ENCODE data around the gene TRMT2A.

TRMT2A gene

DNA sequence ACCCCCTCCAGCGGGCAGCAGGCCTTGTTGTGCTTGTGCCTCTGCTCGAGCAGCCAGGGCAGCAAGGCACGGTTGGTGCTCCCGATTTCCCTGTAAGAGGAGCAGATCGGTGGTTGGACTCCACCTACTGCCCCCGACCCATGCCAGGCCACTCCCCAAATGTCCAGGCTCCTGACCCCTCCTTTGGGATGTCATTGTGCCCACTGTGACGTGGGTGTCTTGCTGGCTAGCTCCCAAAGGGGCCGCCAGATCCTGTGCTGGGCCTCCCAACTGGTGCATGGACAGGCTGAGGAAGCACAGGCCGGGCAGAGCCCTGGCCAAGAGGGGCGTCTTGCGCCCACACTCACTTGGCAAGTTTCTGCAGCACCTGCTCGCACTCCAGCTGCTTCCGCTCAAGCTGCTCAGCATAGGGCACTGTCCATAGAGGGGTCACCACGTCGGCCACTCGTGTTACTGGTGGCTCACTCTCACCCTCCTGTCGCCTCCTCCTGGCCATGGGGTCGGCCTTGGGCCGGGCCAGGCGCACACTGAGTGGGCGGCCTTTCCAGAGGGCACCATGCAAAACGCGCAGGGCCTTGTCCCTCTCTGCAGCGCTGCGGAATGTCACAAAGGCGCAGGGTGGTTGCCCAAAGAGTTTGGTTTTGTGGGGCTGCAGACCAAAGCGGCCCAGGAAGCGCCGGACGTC, 1.2 kb downstream of the TRMT2A start, which contains the start of gene RANBP1:
RANBP1 (plus strand) TSS at position 414 of the 685 bp plus-strand sequence; CDS start at position 495, 81 bp downstream.
- Histone ChIP-seq H3K9me3 (ENCODE audit: low read length) (no peaks in the 10 kb centered on the region), H2AFZ (ENCODE audit: low read depth, low read length) (no peak within 1 kb of the TSS), H3K4me3 (ENCODE audit: low read length) (peak within 1 kb of the TSS; percentile 77), H3K27me3 (ENCODE audit: insufficient read depth, low read length) (no peaks in the 10 kb centered on the region), H3K4me1 (ENCODE audit: insufficient read depth, low read length) (peaks cover 23% of the 10 kb centered on the region), H3K36me3 (ENCODE audit: insufficient read depth, low read length) (peaks cover 62% of the 10 kb centered on the region)

DNA sequence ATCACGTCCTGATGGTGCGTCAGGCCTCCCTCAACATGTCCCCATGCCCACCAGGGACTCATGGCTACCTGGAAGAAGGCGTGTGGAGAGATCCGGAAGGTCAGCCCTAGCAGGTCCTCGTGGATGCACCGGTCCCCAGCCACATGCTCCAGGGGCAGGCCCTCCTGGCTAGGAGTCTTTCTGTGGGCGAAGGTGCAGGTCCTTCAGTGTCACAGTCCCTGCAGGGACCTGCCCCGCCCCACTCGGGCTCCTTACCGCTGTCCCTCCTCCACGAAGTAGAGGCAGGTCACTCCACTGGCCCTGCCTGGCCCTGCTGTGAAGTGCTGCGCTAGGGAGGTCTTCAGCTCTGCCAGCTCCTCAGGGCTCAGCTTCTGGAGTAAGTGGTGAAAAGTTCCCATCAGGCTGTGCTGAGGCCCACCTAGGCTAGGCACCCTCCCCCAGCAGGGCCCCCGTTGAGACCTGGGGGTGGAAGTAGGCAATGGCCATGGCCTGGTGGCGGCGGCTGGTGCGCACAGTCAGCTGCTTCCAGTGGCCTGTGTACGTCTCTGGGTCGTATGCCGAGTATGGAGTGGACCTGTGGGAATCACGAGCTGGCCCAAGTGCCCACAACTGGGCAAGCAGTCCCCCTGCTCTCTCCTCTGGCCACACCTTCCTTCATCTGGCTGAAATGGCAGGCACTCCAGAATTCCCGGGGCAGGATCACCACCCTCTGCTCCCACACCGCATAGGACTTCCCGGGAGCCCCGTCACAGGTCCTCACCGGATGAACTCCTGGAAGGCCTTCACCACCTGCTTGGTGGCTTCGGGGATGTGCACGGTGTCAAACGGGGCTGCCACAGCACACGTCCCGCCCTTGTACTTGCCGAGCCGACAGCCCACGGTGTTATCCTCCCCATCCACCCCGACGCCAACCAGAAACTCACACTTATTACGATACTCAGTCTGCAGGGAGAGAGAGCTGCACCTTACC, 2.2 kb downstream of the TRMT2A start:
- H3K36me3 ChIP-seq (ENCODE audit: insufficient read depth, low read length): peaks cover 63% of the 10 kb centered on the region
- H3K27me3 ChIP-seq (ENCODE audit: insufficient read depth, low read length): no peaks in the 10 kb centered on the region
- H3K9me3 ChIP-seq (ENCODE audit: low read length): no peaks in the 10 kb centered on the region
- peaks cover 23% of the 10 kb centered on the region for H3K4me1 ChIP-seq (ENCODE audit: insufficient read depth, low read length)
- no peak overlapping the region for H3K4me3 ChIP-seq (ENCODE audit: low read length)
- no peak overlapping the region for H2AFZ ChIP-seq (ENCODE audit: low read depth, low read length)

DNA sequence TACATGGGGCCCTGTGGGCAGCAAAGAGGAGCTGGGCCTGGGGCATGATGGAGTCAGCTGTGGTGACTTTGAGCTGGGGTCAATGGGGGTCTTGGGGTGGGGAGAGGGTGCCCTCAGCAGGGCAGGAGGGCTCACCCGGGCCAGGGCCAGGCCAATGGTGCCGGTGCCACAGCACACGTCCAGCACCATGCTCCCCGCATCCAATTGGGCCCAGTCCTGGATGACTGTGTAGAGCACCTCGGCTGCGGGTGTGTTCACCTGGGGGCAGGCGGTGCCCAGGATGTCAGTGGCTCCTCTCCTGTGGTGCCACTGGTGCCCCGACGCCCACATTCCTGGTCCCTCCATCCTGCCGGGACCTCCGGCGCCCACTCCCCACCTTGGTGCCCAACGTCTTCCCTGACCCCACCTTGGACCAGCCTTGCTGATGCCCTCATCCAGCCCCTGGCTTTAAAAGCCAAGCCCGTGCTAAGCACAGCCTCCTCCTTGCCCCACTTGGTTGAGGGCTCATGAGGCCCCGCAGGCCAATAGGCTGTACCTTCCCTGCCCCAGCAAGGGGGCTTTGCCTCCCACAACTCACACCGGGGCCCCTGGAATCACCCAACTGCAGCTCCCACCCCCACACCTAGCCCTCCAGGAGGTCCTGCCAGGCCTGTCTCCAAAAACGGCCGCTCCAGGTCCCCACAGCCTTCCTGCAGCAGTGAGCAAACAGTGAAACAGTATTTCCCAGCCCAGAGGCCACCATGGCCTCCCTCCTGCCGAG, 3.3 kb downstream of the TRMT2A start:
- no peaks in the 10 kb centered on the region for H3K27me3 ChIP-seq (ENCODE audit: insufficient read depth, low read length)
- H3K36me3 ChIP-seq (ENCODE audit: insufficient read depth, low read length): peaks cover 65% of the 10 kb centered on the region
- H2AFZ ChIP-seq (ENCODE audit: low read depth, low read length): no peak overlapping the region
- no peak overlapping the region for H3K4me3 ChIP-seq (ENCODE audit: low read length)
- no peaks in the 10 kb centered on the region for H3K9me3 ChIP-seq (ENCODE audit: low read length)
- H3K4me1 ChIP-seq (ENCODE audit: insufficient read depth, low read length): peaks cover 18% of the 10 kb centered on the region

- H3K4me3 ChIP-seq (ENCODE audit: low read length): no peak overlapping the region
- peaks cover 70% of the 10 kb centered on the region for H3K36me3 ChIP-seq (ENCODE audit: insufficient read depth, low read length)
- peaks cover 11% of the 10 kb centered on the region for H3K4me1 ChIP-seq (ENCODE audit: insufficient read depth, low read length)
- H3K27me3 ChIP-seq (ENCODE audit: insufficient read depth, low read length): no peaks in the 10 kb centered on the region
- H2AFZ ChIP-seq (ENCODE audit: low read depth, low read length): no peak overlapping the region
- no peaks in the 10 kb centered on the region for H3K9me3 ChIP-seq (ENCODE audit: low read length)
Observed at GRCh38 chr22:20112623-20113511, 4.2 kb downstream of the TRMT2A start.

GRCh38 chr22:20111689-20112622, 5.1 kb downstream of the TRMT2A start:
- Histone ChIP-seq H3K4me3 (ENCODE audit: low read length) (no peak overlapping the region), H3K36me3 (ENCODE audit: insufficient read depth, low read length) (peaks cover 79% of the 10 kb centered on the region), H3K4me1 (ENCODE audit: insufficient read depth, low read length) (peaks cover 11% of the 10 kb centered on the region), H2AFZ (ENCODE audit: low read depth, low read length) (no peak overlapping the region), H3K9me3 (ENCODE audit: low read length) (no peaks in the 10 kb centered on the region), H3K27me3 (ENCODE audit: insufficient read depth, low read length) (no peaks in the 10 kb centered on the region)

- Histone ChIP-seq H3K9me3 (ENCODE audit: low read length) (no peaks in the 10 kb centered on the region), H3K4me1 (ENCODE audit: insufficient read depth, low read length) (peaks cover 7% of the 10 kb centered on the region), H2AFZ (ENCODE audit: low read depth, low read length) (no peak overlapping the region), H3K36me3 (ENCODE audit: insufficient read depth, low read length) (peaks cover 87% of the 10 kb centered on the region), H3K27me3 (ENCODE audit: insufficient read depth, low read length) (no peaks in the 10 kb centered on the region), H3K4me3 (ENCODE audit: low read length) (no peak overlapping the region)
Observed at GRCh38 chr22:20111045-20111688, 5.9 kb downstream of the TRMT2A start.

- H3K27me3 ChIP-seq (ENCODE audit: insufficient read depth, low read length): no peaks in the 10 kb centered on the region
- H3K4me1 ChIP-seq (ENCODE audit: insufficient read depth, low read length): peaks cover under 1% of the 10 kb centered on the region
- H3K36me3 ChIP-seq (ENCODE audit: insufficient read depth, low read length): peaks cover 90% of the 10 kb centered on the region
- H3K4me3 ChIP-seq (ENCODE audit: low read length): no peak overlapping the region
- H2AFZ ChIP-seq (ENCODE audit: low read depth, low read length): no peak overlapping the region
- no peaks in the 10 kb centered on the region for H3K9me3 ChIP-seq (ENCODE audit: low read length)
Observed at GRCh38 chr22:20110359-20110985, 6.6 kb downstream of the TRMT2A start.

GRCh38 chr22:20109411-20110358, 7.3 kb downstream of the TRMT2A start:
- H3K27me3 ChIP-seq (ENCODE audit: insufficient read depth, low read length): no peaks in the 10 kb centered on the region
- no peak overlapping the region for H2AFZ ChIP-seq (ENCODE audit: low read depth, low read length)
- no peaks in the 10 kb centered on the region for H3K4me1 ChIP-seq (ENCODE audit: insufficient read depth, low read length)
- H3K36me3 ChIP-seq (ENCODE audit: insufficient read depth, low read length): peaks cover 91% of the 10 kb centered on the region
- H3K9me3 ChIP-seq (ENCODE audit: low read length): no peaks in the 10 kb centered on the region
- H3K4me3 ChIP-seq (ENCODE audit: low read length): no peak overlapping the region

- no peaks in the 10 kb centered on the region for H3K4me1 ChIP-seq (ENCODE audit: insufficient read depth, low read length)
- no peak overlapping the region for H2AFZ ChIP-seq (ENCODE audit: low read depth, low read length)
- H3K9me3 ChIP-seq (ENCODE audit: low read length): no peaks in the 10 kb centered on the region
- no peaks in the 10 kb centered on the region for H3K27me3 ChIP-seq (ENCODE audit: insufficient read depth, low read length)
- H3K36me3 ChIP-seq (ENCODE audit: insufficient read depth, low read length): peaks cover 89% of the 10 kb centered on the region
- no peak overlapping the region for H3K4me3 ChIP-seq (ENCODE audit: low read length)
Observed at GRCh38 chr22:20108757-20109230, 8.2 kb downstream of the TRMT2A start.

Data from neuron (in vitro differentiated cells).